GM19023 (cell line): ENCODE results near the gene APBA1.
"Not testable (repeated sequence)": the region's sequence is repeated elsewhere in the genome, so short reads cannot be mapped to it uniquely, and the experiment has no call there.

Experiments
- ATAC-seq: cut with Tn5 transposase; IDR thresholded peaks from one replicate; pipeline ENCODE4 v1.9.1; 2021; ENCODE audit warnings: mild to moderate bottlenecking, moderate library complexity; ENCODE audit not compliant: unreplicated experiment

Gene APBA1

DNA sequence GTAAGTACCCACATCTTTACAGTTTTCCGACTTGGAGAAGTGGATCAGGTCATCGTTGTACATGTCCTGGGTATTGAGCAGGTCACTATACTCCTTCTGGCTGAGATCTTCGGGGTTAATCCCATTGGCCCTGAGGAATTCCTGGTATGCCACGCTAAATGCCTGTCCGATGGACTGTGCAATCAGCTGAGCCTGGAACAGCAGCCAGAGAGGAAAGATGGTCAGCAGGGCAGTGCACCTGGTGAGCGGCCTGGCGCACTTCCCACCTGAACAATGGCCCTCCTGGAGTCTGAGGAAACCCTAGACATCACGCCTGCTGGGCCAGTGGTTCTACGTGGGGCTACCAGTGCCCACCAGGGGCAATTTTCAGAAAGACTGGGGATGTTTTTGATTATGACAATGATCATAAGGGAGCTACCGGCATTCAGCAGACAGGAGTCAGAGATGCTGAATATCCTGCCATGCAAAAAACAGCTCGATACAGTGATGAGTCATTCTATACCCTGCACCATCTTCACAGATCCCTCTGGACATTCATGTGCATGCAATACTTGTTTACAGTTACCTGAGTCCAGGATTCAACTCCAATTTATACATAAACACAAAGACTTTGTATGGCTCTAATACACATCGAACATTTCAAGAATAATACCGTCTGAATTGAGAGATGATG lies 219.9 kb downstream of the APBA1 start:
- ATAC-seq = no peak

DNA sequence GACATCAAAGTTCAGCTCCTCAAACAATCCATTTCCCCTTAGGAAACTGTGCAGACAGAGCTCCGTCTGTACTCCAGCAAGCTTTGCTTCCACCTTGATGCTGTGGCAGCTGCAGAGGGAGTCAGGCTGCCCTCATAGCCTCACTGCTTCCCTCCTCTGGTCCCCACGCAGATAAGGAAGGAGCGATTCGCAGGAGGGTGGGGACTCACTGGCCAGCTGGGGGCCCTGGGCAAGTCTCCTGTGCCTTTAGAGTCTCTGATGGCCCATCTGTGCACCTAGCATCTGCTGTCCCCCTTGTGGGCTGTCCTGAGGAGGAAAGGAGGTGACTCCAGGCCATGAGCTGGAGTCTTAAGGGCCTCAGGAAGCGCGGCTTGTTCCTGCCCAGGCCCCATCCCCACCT lies 225.7 kb downstream of the APBA1 start:
- no peak for ATAC-seq

DNA sequence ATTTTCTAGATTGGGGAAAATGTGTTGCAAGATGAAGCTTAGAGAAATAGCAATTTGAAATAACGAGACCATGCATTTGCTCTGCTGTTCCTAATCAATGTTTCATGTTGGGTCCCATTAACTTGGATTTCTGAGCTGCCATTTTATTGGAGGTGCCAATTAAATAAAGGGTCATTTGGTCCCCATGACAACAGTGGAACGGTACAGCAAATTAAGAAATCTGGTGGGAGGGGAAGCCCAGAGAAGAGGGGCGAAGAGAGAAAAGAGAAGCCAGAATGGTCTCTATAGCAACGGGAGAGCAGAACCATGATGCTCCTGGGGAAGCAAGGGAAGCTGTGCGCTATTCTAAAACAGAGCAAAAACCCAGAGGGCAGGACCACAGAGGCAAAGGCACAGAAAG lies 226.9 kb downstream of the APBA1 start:
- ATAC-seq = no peak

DNA sequence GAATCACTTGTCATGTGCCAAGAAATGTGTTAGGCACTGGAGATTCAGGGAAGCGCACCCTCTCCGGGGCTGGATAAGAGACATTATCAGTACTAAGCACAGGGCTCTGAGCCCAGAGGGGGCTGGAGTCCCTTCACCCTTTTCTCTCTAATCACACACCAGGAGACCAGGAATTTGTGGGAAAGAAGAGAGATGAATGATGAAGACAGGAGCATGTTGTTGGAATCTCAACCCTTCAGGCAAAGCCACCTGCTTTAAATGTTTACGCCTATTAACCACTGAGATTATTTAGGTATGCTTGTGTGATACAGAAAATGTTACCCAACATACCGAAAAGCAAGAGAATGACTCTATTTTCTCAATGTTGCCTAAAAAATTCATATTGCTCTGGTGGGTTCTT lies 227.4 kb downstream of the APBA1 start:
- ATAC-seq = no peak

- ATAC-seq = no peak
Observed at GRCh38 chr9:69444021-69444420, 228.2 kb downstream of the APBA1 start.

GRCh38 chr9:69443178-69443577 lies 229.0 kb downstream of the APBA1 start:
- no peak for ATAC-seq

- no peak for ATAC-seq
Observed at GRCh38 chr9:69442486-69442885, 229.7 kb downstream of the APBA1 start.

GRCh38 chr9:69440254-69440955 lies 231.8 kb downstream of the APBA1 start:
- ATAC-seq = not testable (repeated sequence)

- ATAC-seq = not testable (repeated sequence)
Observed at GRCh38 chr9:69439654-69440053, 232.5 kb downstream of the APBA1 start.

DNA sequence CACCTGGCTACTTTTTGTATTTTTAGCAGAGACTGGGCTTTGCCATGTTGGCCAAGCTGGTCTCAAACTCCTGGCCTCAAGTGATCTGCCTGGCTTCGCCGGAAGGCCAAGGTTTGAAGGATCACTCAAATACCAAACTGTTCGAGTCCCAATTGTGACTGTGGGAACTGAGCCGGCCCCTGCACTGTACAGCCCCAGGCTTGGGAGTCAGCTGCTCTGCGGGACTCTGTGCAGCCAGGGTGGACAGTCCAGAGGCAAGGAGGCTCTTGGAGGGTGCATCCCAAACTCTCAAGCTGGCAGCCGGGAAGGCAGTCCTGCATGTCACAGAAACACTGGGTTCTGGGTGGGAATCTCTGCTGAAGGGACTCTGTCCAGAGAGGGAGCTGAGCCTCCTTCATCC lies 238.2 kb downstream of the APBA1 start:
- ATAC-seq = no peak

DNA sequence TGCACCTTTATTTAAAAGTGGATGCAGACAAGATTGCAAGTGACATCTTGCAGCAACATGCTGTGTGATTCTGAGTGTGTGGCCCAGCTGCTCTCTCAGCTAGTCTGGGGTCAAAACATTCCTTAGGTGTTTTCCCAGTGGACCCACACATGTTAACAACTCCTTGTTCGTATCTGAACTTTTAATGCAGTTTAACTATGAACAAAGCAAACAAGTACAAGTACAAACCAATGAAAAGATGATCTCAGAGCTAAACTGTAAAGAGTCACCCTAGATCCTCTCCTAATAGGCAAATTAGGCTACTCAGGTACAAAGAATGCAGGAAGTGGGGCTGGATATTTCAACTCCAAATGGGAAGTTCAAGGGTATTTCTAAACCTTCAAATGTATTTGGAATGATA lies 238.8 kb downstream of the APBA1 start:
- ATAC-seq = no peak

GRCh38 chr9:69432623-69433022 lies 239.5 kb downstream of the APBA1 start:
- ATAC-seq = no peak

GRCh38 chr9:69431777-69432176 lies 240.4 kb downstream of the APBA1 start:
- no peak for ATAC-seq

- ATAC-seq = no peak
Observed at GRCh38 chr9:69431203-69431602, 241.0 kb downstream of the APBA1 start.

GRCh38 chr9:69430206-69430605 lies 242.0 kb downstream of the APBA1 start:
- no peak for ATAC-seq

DNA sequence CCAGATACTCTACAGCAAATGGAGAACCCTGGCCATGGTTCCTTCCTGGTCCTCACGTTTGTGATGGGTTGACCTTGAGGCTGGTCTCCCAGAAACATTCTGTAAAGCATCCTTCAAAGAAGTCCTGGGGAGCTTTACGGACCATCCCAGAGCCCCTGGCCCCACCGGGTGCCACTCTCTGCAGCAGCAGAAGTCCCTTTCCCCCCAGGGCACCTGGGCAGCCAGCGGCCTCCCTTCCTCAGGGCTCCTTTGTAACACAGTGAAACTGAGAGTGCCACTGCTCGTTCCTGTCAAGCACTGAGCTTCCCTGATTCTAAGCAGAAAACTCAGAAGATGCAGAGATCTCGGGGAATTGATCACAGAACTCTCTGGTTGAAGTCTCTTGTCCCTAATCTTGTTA lies 242.9 kb downstream of the APBA1 start:
- no peak for ATAC-seq

- no peak for ATAC-seq
Observed at GRCh38 chr9:69428017-69428785, 244.0 kb downstream of the APBA1 start.

DNA sequence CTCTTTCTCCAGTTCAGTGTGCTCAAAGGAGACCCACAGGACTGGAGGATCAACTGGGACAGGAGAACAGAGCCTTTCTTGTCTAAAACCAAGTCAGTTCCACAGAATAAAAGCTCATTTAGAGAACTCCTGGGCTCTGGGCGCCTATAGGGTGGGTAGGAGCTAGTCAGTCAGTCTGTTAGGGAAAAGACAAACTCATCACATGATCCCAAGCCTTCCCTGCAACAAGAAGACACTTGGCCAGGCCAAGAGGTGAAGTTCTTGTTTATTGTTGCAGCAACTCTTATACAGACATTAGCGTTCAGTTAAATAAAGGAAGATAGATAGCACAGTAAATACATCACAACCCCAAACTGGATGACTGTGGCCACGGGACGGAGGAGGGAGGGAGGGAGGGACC lies 244.9 kb downstream of the APBA1 start:
- ATAC-seq = no peak

- no peak for ATAC-seq
Observed at GRCh38 chr9:69425136-69425801, 246.9 kb downstream of the APBA1 start.

GRCh38 chr9:69421908-69422801 lies 250.0 kb downstream of the APBA1 start:
- no peak for ATAC-seq
